ENCODE results near the gene CELF3. TPM values are rescaled to one million over a fixed set of nuclear protein-coding genes. Genes with fewer than 3 reads are reported as not detected.

CELF3 gene
- total RNA-seq, 1 experiment from 2014 or later = 0.27 TPM

DNA sequence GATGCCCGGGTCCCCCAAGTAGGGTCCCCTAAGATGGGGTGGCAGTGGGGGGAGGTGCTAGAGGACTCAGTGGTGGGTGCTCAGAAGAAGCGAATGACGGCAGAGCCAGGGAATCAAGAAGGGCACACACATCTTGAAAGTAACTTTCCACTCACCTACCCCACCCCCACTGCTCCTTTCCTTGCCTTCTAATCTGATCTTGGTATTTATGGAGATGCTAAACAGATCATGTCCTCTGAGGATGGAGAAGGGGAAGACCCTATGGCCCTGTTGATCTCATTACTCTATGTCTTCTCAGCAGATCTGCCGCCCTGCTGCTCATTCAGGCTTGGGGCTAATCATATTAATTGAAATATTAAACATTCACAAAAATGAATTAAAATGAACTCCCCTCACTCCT lies 2.1 kb upstream of the CELF3 start:
- Mint-ChIP-seq H3K4me3 (ENCODE audit: unreplicated experiment) (no peak overlapping the region), H3K36me3 (ENCODE audit: insufficient read depth, unreplicated experiment) (no peaks in the 10 kb centered on the region), H3K4me1 (ENCODE audit: low read depth, unreplicated experiment) (peaks cover 28% of the 10 kb centered on the region), H3K9me3 (ENCODE audit: unreplicated experiment) (no peaks in the 10 kb centered on the region), H3K27ac (ENCODE audit: unreplicated experiment) (no peak overlapping the region), H3K27me3 (ENCODE audit: insufficient read depth, unreplicated experiment) (peaks cover 3% of the 10 kb centered on the region)
- Histone ChIP-seq H3K9me3 (no peaks in the 10 kb centered on the region), H3K4me1 (peaks cover 31% of the 10 kb centered on the region), H3K27me3 (replicated peaks; ENCODE audit: control insufficient read depth, insufficient read depth, low read length) (no peaks in the 10 kb centered on the region), H3K36me3 (ENCODE audit: control insufficient read depth, insufficient read depth, low read length) (no peaks in the 10 kb centered on the region), H3K4me3 (ENCODE audit: low read depth, low read length) (no peak overlapping the region)
- intact Hi-C loops (cut with micrococcal nuclease; ENCODE audit: unreplicated experiment) = no loop called here
- ChIA-PET CTCF (no interaction called here), POLR2A (no interaction called here)
- no TSS peak for BruUV-seq (replicated peaks)
- no peak for DNase-seq
- no peak for TF ChIP-seq CTCF (IDR thresholded peaks at IDR 0.05; ENCODE audit: insufficient read depth in 1 of 2, low read depth in 1 of 2, low read length in 1 of 2, severe bottlenecking in 1 of 2, unreplicated experiment in 1 of 2)

DNA sequence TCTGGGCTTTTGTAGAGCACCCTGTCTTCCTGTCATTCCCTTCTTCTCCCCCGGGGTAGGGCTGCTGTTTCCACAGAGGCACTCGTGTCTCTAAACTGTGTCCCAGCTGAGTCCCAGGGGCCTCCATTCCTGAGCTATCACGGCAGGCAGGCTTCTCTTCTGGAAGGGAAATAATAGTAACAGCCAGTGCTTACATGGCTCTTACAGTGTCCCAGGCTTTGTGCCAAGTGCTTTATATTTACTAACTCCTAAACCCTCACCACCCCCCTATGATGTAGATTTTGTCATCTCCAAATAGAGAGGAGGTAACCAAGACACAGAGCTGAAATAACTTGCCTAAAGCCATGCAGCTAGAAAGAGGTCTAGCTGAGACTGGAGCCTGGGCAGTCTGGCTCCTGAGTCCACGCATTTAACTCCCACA lies 1.4 kb upstream of the CELF3 start:
- Mint-ChIP-seq H3K9me3 (ENCODE audit: unreplicated experiment) (no peaks in the 10 kb centered on the region), H3K4me3 (ENCODE audit: unreplicated experiment) (no peak overlapping the region), H3K36me3 (ENCODE audit: insufficient read depth, unreplicated experiment) (no peaks in the 10 kb centered on the region), H3K4me1 (ENCODE audit: low read depth, unreplicated experiment) (peaks cover 28% of the 10 kb centered on the region), H3K27ac (ENCODE audit: unreplicated experiment) (no peak overlapping the region), H3K27me3 (ENCODE audit: insufficient read depth, unreplicated experiment) (peaks cover 3% of the 10 kb centered on the region)
- intact Hi-C loops (cut with micrococcal nuclease; ENCODE audit: unreplicated experiment) = no loop called here
- no peak for DNase-seq
- Histone ChIP-seq H3K4me1 (peaks cover 33% of the 10 kb centered on the region), H3K4me3 (ENCODE audit: low read depth, low read length) (no peak overlapping the region), H3K36me3 (ENCODE audit: control insufficient read depth, insufficient read depth, low read length) (no peaks in the 10 kb centered on the region), H3K9me3 (no peaks in the 10 kb centered on the region), H3K27me3 (replicated peaks; ENCODE audit: control insufficient read depth, insufficient read depth, low read length) (no peaks in the 10 kb centered on the region)
- POLR2A ChIA-PET = no interaction called here
- no TSS peak for BruUV-seq (replicated peaks)
- no peak for TF ChIP-seq CTCF (IDR thresholded peaks at IDR 0.05; ENCODE audit: insufficient read depth in 1 of 2, low read depth in 1 of 2, low read length in 1 of 2, severe bottlenecking in 1 of 2, unreplicated experiment in 1 of 2)
- CTCF ChIA-PET = no interaction called here

- Mint-ChIP-seq H3K4me3 (ENCODE audit: unreplicated experiment) (no peak overlapping the region), H3K4me1 (ENCODE audit: low read depth, unreplicated experiment) (peaks cover 28% of the 10 kb centered on the region), H3K27ac (ENCODE audit: unreplicated experiment) (no peak overlapping the region), H3K36me3 (ENCODE audit: insufficient read depth, unreplicated experiment) (no peaks in the 10 kb centered on the region), H3K9me3 (ENCODE audit: unreplicated experiment) (no peaks in the 10 kb centered on the region), H3K27me3 (ENCODE audit: insufficient read depth, unreplicated experiment) (peaks cover 3% of the 10 kb centered on the region)
- intact Hi-C loops (cut with micrococcal nuclease; ENCODE audit: unreplicated experiment) = no loop called here
- Histone ChIP-seq H3K4me1 (peaks cover 26% of the 10 kb centered on the region), H3K27me3 (replicated peaks; ENCODE audit: control insufficient read depth, insufficient read depth, low read length) (no peaks in the 10 kb centered on the region), H3K4me3 (ENCODE audit: low read depth, low read length) (no peak overlapping the region), H3K9me3 (no peaks in the 10 kb centered on the region), H3K36me3 (ENCODE audit: control insufficient read depth, insufficient read depth, low read length) (no peaks in the 10 kb centered on the region)
- no TSS peak for BruUV-seq (replicated peaks)
- CTCF ChIA-PET = interaction anchor here (0.6 to 1.5 kb wide), 2 partner anchors 8 to 22 kb away, joined by 4 read pairs; no protein-coding TSS in a partner anchor
- POLR2A ChIA-PET = no interaction called here
- no peak for TF ChIP-seq CTCF (IDR thresholded peaks at IDR 0.05; ENCODE audit: insufficient read depth in 1 of 2, low read depth in 1 of 2, low read length in 1 of 2, severe bottlenecking in 1 of 2, unreplicated experiment in 1 of 2)
- DNase-seq = no peak
Measured at GRCh38 chr1:151716405-151716762, 219 bp downstream of the CELF3 start.
